Upper lobe of left lung (tissue), 4 donors: ENCODE results near the gene TBL1XR1.

Experiments
- CTCF ChIP-seq, 6 experiments: fragments of 450-650 bp in 4 of 6; fragments of 200-600 bp in 2 of 6; sonication (generic) in 2 of 6; IDR thresholded peaks; one replicate each; pipeline ENCODE4 v1.5.1; 2016 to 2019; ENCODE audit warnings: antibody characterized with exemption in 6 of 6
- EP300 ChIP-seq, 4 donors: sonication (generic); formaldehyde crosslinking; IDR thresholded peaks; one replicate each; pipeline ENCODE4 v1.5.1; 2017; ENCODE audit warnings: antibody characterized with exemption in 4 of 4, control low read depth in 2 of 4

- TF ChIP-seq CTCF (IDR thresholded peaks at IDR 0.05), result no peak
- no peak for TF ChIP-seq EP300 (IDR thresholded peaks at IDR 0.05)
Measured at GRCh38 chr3:177147790-177148189, 49.5 kb downstream of the TBL1XR1 start.
